SK-N-SH (cell line): ENCODE measurements around the gene TCF19. TPM values are rescaled to one million over a fixed set of nuclear protein-coding genes. Genes with fewer than 3 reads are reported as not detected.

ENCODE experiments used
- CTCF ChIA-PET: fragments of 300-600, 350-600 bp; formaldehyde crosslinking; extraction: SDS; loops from one replicate; lab custom pipeline; 2021; lab: Yijun Ruan, JAX
- POLR2A ChIA-PET: fragments of 350-600 bp; sonication (Branson Sonifier 250); formaldehyde crosslinking; extraction: SDS; loops from one replicate; lab custom pipeline; 2020; ENCODE audit warnings: antibody characterized with exemption, inconsistent platforms; lab: Yijun Ruan, JAX
- DNase-seq: peaks from one replicate; pipeline ENCODE4 v3.0.0; 2012
- H2AFZ ChIP-seq: fragments of 200-600 bp; sonication (generic); 2 replicates; pipeline ENCODE4 v1.8.1; 2016; ENCODE audit warnings: antibody characterized with exemption, mild to moderate bottlenecking, low read depth
- H3F3A ChIP-seq: fragments of 200-600 bp; sonication (generic); replicated peaks from 2 replicates; pipeline ENCODE3; 2016; ENCODE audit warnings: antibody characterized with exemption, mild to moderate bottlenecking; ENCODE audit not compliant: insufficient read depth
- H3K27ac ChIP-seq, 2 experiments: fragments of 200-500 bp in 1 of 2; fragments of 200-600 bp in 1 of 2; sonication (Bioruptor generic) in 1 of 2; sonication (generic), shearing (Covaris generic) in 1 of 2; 2 replicates each; pipeline versions ENCODE4 v1.5.1 to v1.6.1; 2014 to 2016; ENCODE audit warnings: low read depth in 2 of 2, inconsistent platforms in 1 of 2, low read length in 1 of 2, mild to moderate bottlenecking in 1 of 2, mixed read lengths in 1 of 2
- H3K27me3 ChIP-seq: fragments of 200-600 bp; sonication (generic), shearing (Covaris generic); 2 replicates; pipeline ENCODE4 v1.6.1; 2016; ENCODE audit warnings: mixed run types; ENCODE audit not compliant: insufficient read depth
- H3K36me3 ChIP-seq, 2 experiments: fragments of 200-500 bp in 1 of 2; fragments of 200-600 bp in 1 of 2; sonication (Bioruptor generic) in 1 of 2; sonication (generic) in 1 of 2; replicated peaks in 1 of 2; 2 replicates each; pipeline versions ENCODE3 to v1.5.1; 2014 to 2016; ENCODE audit warnings: low read length in 1 of 2, mild to moderate bottlenecking in 1 of 2; ENCODE audit not compliant: insufficient read depth in 2 of 2, control insufficient read depth in 1 of 2
- H3K4me1 ChIP-seq, 2 experiments: fragments of 200-500 bp in 1 of 2; fragments of 200-600 bp in 1 of 2; sonication (Bioruptor generic) in 1 of 2; sonication (generic), shearing (Covaris generic) in 1 of 2; 2 replicates each; pipeline versions ENCODE4 v1.5.1 to v1.6.1; 2014 to 2016; ENCODE audit warnings: low read depth in 1 of 2, low read length in 1 of 2, mixed run types in 1 of 2; ENCODE audit not compliant: insufficient read depth in 2 of 2, control insufficient read depth in 1 of 2
- H3K4me2 ChIP-seq: fragments of 200-600 bp; sonication (generic), shearing (Covaris generic); 2 replicates; pipeline ENCODE4 v1.6.1; 2017; ENCODE audit warnings: mixed run types
- H3K4me3 ChIP-seq, 2 experiments: fragments of 200-500 bp in 1 of 2; fragments of 200-600 bp in 1 of 2; sonication (Bioruptor generic) in 1 of 2; sonication (generic), shearing (Covaris generic) in 1 of 2; 2 replicates each; pipeline versions ENCODE4 v1.5.1 to v1.8.1; 2014 to 2016; ENCODE audit warnings: low read depth in 2 of 2, inconsistent platforms in 1 of 2, low read length in 1 of 2, mild to moderate bottlenecking in 1 of 2, mixed read lengths in 1 of 2, moderate library complexity in 1 of 2
- H3K79me2 ChIP-seq: fragments of 200-600 bp; sonication (generic); 2 replicates; pipeline ENCODE4 v1.8.1; 2017; ENCODE audit warnings: mild to moderate bottlenecking; ENCODE audit not compliant: insufficient read depth
- H3K9ac ChIP-seq: fragments of 200-600 bp; sonication (generic); 2 replicates; pipeline ENCODE4 v1.6.1; 2017; ENCODE audit warnings: mixed run types
- H3K9me2 ChIP-seq: fragments of 200-600 bp; sonication (generic); 2 replicates; pipeline ENCODE4 v1.6.1; 2017; ENCODE audit warnings: mixed run types
- H3K9me3 ChIP-seq: fragments of 200-600 bp; sonication (generic); 2 replicates; pipeline ENCODE4 v1.6.1; 2017; ENCODE audit warnings: mixed run types, mild to moderate bottlenecking, moderate library complexity
- H4K20me1 ChIP-seq: fragments of 200-600 bp; sonication (generic); 2 replicates; pipeline ENCODE4 v1.6.1; 2017; ENCODE audit warnings: mild to moderate bottlenecking, mixed run types; ENCODE audit not compliant: insufficient read depth
- CTCF ChIP-seq: fragments of 200-600 bp; sonication (generic); IDR thresholded peaks from 2 replicates; pipeline ENCODE4 v1.6.1; 2017; ENCODE audit warnings: antibody characterized with exemption, mild to moderate bottlenecking, moderate library complexity
- EP300 ChIP-seq, 2 experiments: IDR thresholded peaks; 2 replicates each; pipeline versions ENCODE4 v1.4.0 to v1.6.1; 2012; ENCODE audit warnings: borderline replicate concordance in 1 of 2, low read depth in 1 of 2, low read length in 1 of 2
- FOSL2 ChIP-seq: IDR thresholded peaks from 2 replicates; pipeline ENCODE4 v1.4.0; 2012; ENCODE audit warnings: low read depth, mild to moderate bottlenecking, moderate library complexity, borderline replicate concordance
- FOXJ3 ChIP-seq: sonication (generic); formaldehyde crosslinking; IDR thresholded peaks from 2 replicates; pipeline ENCODE4 v1.5.1; 2020; ENCODE audit warnings: mild to moderate bottlenecking, missing genetic modification reagents
- GABPA ChIP-seq: IDR thresholded peaks from 2 replicates; pipeline ENCODE4 v1.4.0; 2012; ENCODE audit warnings: low read depth, mild to moderate bottlenecking
- IRF3 ChIP-seq: fragments of 150-350 bp; IDR thresholded peaks from 2 replicates; pipeline ENCODE4 v1.6.1; 2016; ENCODE audit warnings: mild to moderate bottlenecking, low read depth, low read length
- JUND ChIP-seq: IDR thresholded peaks from 2 replicates; pipeline ENCODE4 v1.4.0; 2012
- MEF2A ChIP-seq: IDR thresholded peaks from 2 replicates; pipeline ENCODE4 v1.4.0; 2012; ENCODE audit warnings: low read depth, borderline replicate concordance
- NFIC ChIP-seq: IDR thresholded peaks from 2 replicates; pipeline ENCODE4 v1.4.0; 2012; ENCODE audit warnings: borderline replicate concordance
- NRF1 ChIP-seq: IDR thresholded peaks from 2 replicates; pipeline ENCODE4 v1.6.1; 2012; ENCODE audit warnings: low read depth, mild to moderate bottlenecking, low read length
- REST ChIP-seq: IDR thresholded peaks from 2 replicates; pipeline ENCODE4 v1.6.1; 2012; ENCODE audit warnings: mild to moderate bottlenecking, low read depth, low read length, moderate library complexity
- SMC3 ChIP-seq: IDR thresholded peaks from 2 replicates; pipeline ENCODE4 v1.6.1; 2012; ENCODE audit warnings: low read depth, low read length, improper control_type of control experiment
- TAF1 ChIP-seq: IDR thresholded peaks from 2 replicates; pipeline ENCODE4 v1.6.1; 2012; ENCODE audit warnings: low read depth, mild to moderate bottlenecking, low read length, moderate library complexity, borderline replicate concordance
- TCF12 ChIP-seq: IDR thresholded peaks from 2 replicates; pipeline ENCODE4 v1.4.0; 2012
- TEAD4 ChIP-seq: IDR thresholded peaks from 2 replicates; pipeline ENCODE4 v1.4.0; 2012; ENCODE audit warnings: mild to moderate bottlenecking, borderline replicate concordance; ENCODE audit not compliant: insufficient read depth
- USF1 ChIP-seq: IDR thresholded peaks from 2 replicates; pipeline ENCODE4 v1.4.0; 2012; ENCODE audit warnings: low read depth, borderline replicate concordance
- WGBS: methylation state at CpG from one replicate; pipeline ENCODE4 v1.1.6; 2017; ENCODE audit warnings: low lambda C conversion rate; 5-methylcytosine and 5-hydroxymethylcytosine counted together
- polyA plus RNA-seq, 3 experiments: library from polyadenylated mRNA; depleted of rRNA; stranded (reverse); fragments of >200 nt; gene quantifications; 2 replicates each; pipeline ENCODE4 v1.2.3, GENCODE V29; 2012

The TCF19 gene
- polyA plus RNA-seq, 1 of the 3 experiments (the other 2 are of a cell fraction) = 9.3 TPM

- POLR2A ChIA-PET = no interaction called here
- Histone ChIP-seq H4K20me1 (no peaks in the 10 kb centered on the region), H3K4me3 (no peak within 1 kb of the TSS), H3K4me1 (peaks cover 0 to 11% of the 10 kb centered on the region in 2 experiments; a peak in 2 of 4 replicates), H3K27ac (no peak within 1 kb of the TSS), H3K4me2 (0 out of 2 replicates have a peak within 1 kb of the TSS, but pooled peaks have one; percentile 39), H3K9me3 (no peaks in the 10 kb centered on the region), H3F3A (peaks cover 9% of the 10 kb centered on the region), H3K9me2 (no peaks in the 10 kb centered on the region)
- no peak for DNase-seq
- 58% methylated on average over 4 of the region's 4 CpGs for WGBS
- TF ChIP-seq EP300 (IDR thresholded peaks at IDR 0.05; ENCODE audit: borderline replicate concordance in 1 of 2, low read depth in 1 of 2, low read length in 1 of 2) (no peak), JUND (no peak), NRF1 (no peak), FOSL2 (no peak), CTCF (no peak), FOXJ3 (CRISPR knock-in tag) (no peak), NFIC (no peak), MEF2A (no peak), TEAD4 (no peak), USF1 (no peak), TAF1 (no peak), GABPA (no peak), IRF3 (no peak), REST (no peak), SMC3 (no peak), TCF12 (no peak)
- TF ChIP-seq, all 33 proteins: peak for 0
- no peaks in the 10 kb centered on the region for H3K36me3 ChIP-seq
- no peaks in the 10 kb centered on the region for H3K27me3 ChIP-seq
- H3K9ac ChIP-seq = no peak within 1 kb of the TSS
- CTCF ChIA-PET = interaction anchor here (1.0 to 8.5 kb wide), 5 partner anchors 10 to 229 kb away, joined by 3 to 89 read pairs (median 5); partner anchors contain the start of gene TCF19
- H3K79me2 ChIP-seq = no peaks in the 10 kb centered on the region
- H2AFZ ChIP-seq = no peak within 1 kb of the TSS
Measured at GRCh38 chr6:31138982-31139381, 19.4 kb upstream of the TCF19 start, which contains the start of gene PSORS1C2. TSS of gene PSORS1C2 (minus strand) at chr6:31139066. CDS start at chr6:31139026, 40 bp downstream.
